Midbrain (tissue), 1 donor: Measurements from ENCODE around the gene SPINT4.
A peak's percentile ranks its signal among the peaks of the same experiment; 100 is the strongest.

ENCODE experiments used
- DNase-seq: peaks from one replicate; lab custom pipeline; 2025; lab: John Stamatoyannopoulos, UW

SPINT4 gene

DNA sequence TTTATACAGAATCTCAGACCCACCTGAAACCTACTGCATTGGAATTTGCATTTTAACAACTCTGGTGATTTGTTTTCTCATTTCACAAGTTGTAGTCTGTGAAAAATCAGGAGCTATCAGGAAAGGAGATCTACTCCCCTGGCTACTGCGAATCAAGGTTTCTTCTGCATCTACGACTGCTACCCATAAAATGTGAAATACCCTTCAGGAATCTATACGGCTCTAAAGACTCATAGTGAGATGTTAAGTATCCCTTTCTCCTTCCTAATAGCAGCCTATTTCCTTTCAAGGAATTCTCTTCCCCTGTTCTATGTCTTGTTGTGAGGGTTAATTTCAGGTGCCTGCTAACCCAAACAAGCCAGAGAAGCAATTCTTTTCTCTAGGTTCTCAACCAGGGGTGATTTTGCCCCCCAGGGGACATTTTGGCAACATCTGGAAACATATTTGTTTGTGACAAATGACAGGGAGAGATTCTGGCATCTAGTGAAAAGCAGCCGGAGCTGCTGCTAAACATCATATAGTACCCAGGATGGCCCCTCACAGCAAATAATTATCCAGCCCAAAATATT, 43.2 kb downstream of the SPINT4 start:
- no peak for DNase-seq

DNA sequence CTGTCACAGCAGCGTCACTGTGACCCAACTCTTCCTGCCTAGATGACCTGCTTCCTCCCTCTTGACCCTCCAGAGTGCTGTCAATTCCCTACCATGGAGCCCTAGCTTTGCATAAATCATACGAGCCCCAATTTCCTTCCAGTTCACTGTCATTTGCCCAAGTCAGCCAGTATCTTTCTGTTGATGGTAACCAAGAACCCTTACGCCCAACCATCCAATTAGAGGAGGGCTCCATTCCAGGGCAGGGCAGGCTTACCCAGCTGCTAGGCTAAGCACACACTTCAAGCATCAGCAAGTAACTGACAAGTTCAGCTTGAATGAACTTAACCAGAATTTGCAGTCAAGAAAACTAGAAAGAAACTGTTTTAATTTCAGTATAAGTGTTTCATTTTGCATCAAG, 43.8 kb downstream of the SPINT4 start:
- DNase-seq, result no peak

DNA sequence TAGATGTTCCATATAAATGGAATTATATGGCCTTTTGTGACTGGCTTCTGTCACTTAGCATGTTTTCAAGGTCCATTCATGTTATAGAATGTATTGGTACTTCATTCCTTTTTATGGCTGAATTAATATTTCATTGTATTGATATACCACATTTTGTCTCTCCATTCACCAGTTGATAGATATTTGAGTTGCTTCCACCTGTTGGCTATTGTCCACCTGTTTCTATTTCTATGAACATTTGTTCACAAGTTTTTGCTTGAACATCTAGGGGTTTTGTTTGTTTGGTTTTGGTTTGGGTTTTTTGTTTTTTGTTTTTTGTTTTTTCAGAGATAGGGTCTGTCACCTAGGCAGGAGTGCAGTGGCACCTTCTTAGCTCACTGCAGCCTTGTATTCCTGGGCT, 46.3 kb downstream of the SPINT4 start:
- no peak for DNase-seq

DNA sequence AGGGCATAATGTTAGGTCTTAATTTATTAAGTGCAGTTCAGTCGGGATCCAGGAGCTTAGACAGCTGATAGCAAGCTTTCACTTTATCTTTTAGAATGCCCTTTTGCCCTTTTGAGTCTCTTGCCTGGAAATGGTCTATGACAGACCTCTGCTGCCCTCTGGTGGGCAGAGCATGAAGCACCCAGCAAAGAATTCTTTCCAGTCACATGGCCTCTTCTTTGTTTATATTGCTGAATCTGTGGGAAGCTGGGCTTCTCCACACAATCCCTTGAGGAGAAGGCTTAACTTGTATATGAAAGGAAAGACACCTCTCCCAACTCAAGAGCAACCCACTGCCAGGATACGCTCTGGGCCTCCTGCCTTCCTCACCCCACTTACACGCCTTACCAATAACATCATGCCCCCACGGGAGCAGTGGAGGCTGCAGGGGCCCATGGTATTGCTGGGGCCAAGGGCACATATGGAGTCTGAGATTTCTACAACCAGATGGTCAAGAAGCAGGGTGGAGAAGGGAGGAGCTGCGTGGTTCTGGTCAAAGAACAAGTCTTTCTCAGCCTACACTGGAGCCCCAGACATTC, 49.1 kb downstream of the SPINT4 start:
- DNase-seq, result peak; percentile 86

DNA sequence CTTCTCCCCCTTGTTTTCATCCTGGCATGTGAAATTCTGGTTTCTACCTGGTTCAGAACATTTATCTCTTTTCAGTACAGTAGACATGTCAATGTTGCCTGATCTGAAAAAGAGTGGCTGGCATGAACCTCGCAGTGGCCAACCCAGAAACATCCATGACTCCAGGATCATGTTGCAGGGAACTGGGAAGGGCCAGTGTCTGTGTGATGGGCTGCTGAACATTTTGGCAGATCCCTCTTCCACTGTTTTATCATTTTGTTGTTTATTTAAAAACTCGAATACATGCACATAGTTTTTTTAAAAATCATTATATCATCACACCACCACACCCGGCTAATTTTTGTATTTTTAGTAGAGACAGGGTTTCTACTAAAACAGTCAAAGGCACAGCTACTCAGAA, 50.5 kb downstream of the SPINT4 start:
- no peak for DNase-seq

DNA sequence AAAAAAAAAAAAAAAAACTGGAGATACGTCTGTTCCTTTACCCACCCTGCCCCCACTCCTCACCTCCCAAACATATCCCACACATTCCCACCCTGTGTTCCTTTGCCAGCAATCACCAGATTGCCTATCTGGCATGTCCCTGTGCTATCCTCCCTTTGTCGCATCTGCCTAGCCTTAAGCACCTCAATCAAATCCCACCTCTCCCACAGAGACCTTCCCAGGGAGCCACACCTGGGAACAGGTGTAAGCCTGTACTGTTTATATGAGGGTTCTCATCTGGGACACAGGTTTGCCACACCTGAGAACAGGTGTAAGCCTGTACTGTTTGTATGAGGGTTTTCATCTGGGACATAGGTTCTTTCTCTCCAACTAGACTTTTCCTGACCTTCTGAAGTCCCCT, 52.8 kb downstream of the SPINT4 start:
- DNase-seq, result no peak

DNA sequence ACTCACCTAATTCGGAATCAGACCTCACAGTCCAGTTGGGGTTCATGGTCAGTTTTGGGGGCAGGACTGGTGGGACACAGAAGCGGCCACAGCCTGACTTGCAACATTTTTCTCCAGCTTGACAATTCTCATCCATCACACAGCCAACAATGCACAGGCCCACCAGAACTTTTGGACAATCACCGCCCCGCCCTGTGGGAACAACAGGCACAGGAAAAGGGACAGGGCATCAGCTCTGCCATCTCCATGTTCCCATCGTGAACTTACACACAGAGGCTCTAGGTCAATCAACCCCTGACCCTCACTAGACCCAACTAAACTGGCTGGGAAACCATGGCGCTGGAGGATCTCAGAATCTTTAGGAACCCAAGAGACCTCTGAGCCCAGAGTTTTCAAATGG, 53.3 kb downstream of the SPINT4 start:
- DNase-seq, result no peak
